ENCODE data around the gene BCL2L12.

DNA sequence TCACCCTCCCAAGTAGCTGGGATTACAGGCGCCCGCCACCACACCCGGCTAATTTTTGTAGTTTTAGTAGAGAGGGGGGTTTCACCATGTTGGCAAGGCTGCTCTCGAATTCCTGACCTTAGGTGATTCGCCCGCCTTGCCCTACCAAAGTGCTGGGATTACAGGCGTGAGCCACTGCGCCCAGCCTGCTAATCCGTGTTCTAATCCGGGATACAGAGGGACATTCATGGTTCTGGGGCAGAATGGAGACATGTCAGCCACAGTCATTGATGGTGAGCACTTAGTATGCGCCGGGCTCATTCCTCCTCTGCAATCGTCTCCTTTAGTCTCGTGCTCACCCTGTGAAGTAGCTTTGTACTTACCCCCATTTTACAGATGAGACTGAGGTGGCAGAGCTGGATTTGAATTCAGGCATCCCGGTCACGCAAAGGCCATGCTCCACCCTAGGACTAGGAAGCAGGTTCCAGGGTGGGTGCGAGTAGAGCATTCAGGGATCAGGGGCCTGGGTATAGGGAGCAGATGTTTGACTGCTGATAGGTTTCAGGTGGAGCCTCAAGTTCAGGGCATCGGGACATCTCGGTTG, 34.0 kb upstream of the BCL2L12 start:
- TF ChIP-seq, protein P1, sequence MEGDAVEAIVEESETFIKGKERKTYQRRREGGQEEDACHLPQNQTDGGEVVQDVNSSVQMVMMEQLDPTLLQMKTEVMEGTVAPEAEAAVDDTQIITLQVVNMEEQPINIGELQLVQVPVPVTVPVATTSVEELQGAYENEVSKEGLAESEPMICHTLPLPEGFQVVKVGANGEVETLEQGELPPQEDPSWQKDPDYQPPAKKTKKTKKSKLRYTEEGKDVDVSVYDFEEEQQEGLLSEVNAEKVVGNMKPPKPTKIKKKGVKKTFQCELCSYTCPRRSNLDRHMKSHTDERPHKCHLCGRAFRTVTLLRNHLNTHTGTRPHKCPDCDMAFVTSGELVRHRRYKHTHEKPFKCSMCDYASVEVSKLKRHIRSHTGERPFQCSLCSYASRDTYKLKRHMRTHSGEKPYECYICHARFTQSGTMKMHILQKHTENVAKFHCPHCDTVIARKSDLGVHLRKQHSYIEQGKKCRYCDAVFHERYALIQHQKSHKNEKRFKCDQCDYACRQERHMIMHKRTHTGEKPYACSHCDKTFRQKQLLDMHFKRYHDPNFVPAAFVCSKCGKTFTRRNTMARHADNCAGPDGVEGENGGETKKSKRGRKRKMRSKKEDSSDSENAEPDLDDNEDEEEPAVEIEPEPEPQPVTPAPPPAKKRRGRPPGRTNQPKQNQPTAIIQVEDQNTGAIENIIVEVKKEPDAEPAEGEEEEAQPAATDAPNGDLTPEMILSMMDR (IDR thresholded peaks at IDR 0.05; ENCODE audit: insufficient read depth, low read depth, low read length): no peak
- no peak for TF ChIP-seq EZH2 (IDR thresholded peaks at IDR 0.05; ENCODE audit: insufficient read depth, low read length)
